Endothelial cell of umbilical vein (primary cell): Measurements from ENCODE around the gene ELOA. TPM values are rescaled to one million over a fixed set of nuclear protein-coding genes. Genes with fewer than 3 reads are reported as not detected.

Experiments used
- BruUV-seq: library from RNA; stranded (reverse); fragments of 400-500 nt; replicated peaks from 2 replicates; lab custom pipeline; 2021; lab: Mats Ljungman, UMichigan
- CTCF ChIA-PET: fragments of 300-600, 350-600 bp; sonication (Branson Sonifier 250); formaldehyde crosslinking; loops from one replicate; lab custom pipeline; 2021; ENCODE audit warnings: antibody characterized with exemption, inconsistent platforms; lab: Charles Lee
- POLR2A ChIA-PET: fragments of 300-600, 350-600 bp; sonication (Branson Sonifier 250); formaldehyde crosslinking; loops from one replicate; lab custom pipeline; 2021; ENCODE audit warnings: antibody characterized with exemption, inconsistent platforms; lab: Charles Lee
- DNase-seq: peaks from one replicate; pipeline ENCODE4 v3.0.0-alpha.2; 2011; ENCODE audit warnings: low read depth, low spot score
- FAIRE-seq: peaks from 2 replicates; lab custom pipeline; 2011; peaks lifted over from hg19 to GRCh38; lab: Jason Lieb, UNC
- H2AFZ ChIP-seq: 2 replicates; pipeline ENCODE4 v1.6.0; 2012; ENCODE audit warnings: low read depth, low read length, control low read depth, inconsistent platforms
- H3K27ac ChIP-seq: 2 replicates; pipeline ENCODE4 v1.5.1; 2011; ENCODE audit warnings: low read depth, mild to moderate bottlenecking, control low read depth, low read length, moderate library complexity; ENCODE audit not compliant: insufficient read depth
- H3K27me3 ChIP-seq, 2 experiments: 2 replicates each; pipeline versions ENCODE4 v1.6.0 to v1.6.1; 2011; ENCODE audit warnings: low read length in 2 of 2, mixed read lengths in 1 of 2; ENCODE audit not compliant: control insufficient read depth in 2 of 2, insufficient read depth in 2 of 2
- H3K36me3 ChIP-seq, 2 experiments: 2 replicates in 1 of 2; 3 replicates in 1 of 2; pipeline ENCODE4 v1.5.1; 2011; ENCODE audit warnings: low read length in 2 of 2, mild to moderate bottlenecking in 1 of 2, moderate library complexity in 1 of 2; ENCODE audit not compliant: control insufficient read depth in 2 of 2, insufficient read depth in 2 of 2; ENCODE audit errors: extremely low read depth in 1 of 2
- H3K4me1 ChIP-seq: 3 replicates; pipeline ENCODE4 v1.5.1; 2011; ENCODE audit warnings: mild to moderate bottlenecking, low read length; ENCODE audit not compliant: control insufficient read depth, insufficient read depth; ENCODE audit errors: extremely low read depth
- H3K4me2 ChIP-seq: 2 replicates; pipeline ENCODE4 v1.6.1; 2011; ENCODE audit warnings: low read length, control low read depth, mixed read lengths; ENCODE audit not compliant: insufficient read depth
- H3K4me3 ChIP-seq, 3 experiments: fragments of 200-600 bp in 1 of 3; sonication (generic), shearing (Covaris generic) in 1 of 3; replicated peaks in 1 of 3; 2 replicates each; pipeline ENCODE4 v1.5.1; 2011 to 2016; ENCODE audit warnings: control low read depth in 3 of 3, low read length in 3 of 3, mild to moderate bottlenecking in 2 of 3, inconsistent platforms in 1 of 3, low read depth in 1 of 3, moderate library complexity in 1 of 3; ENCODE audit not compliant: insufficient read depth in 1 of 3
- H3K79me2 ChIP-seq: 2 replicates; pipeline ENCODE4 v1.6.0; 2012; ENCODE audit warnings: low read length, inconsistent platforms; ENCODE audit not compliant: control insufficient read depth, insufficient read depth
- H3K9ac ChIP-seq: replicated peaks from 2 replicates; pipeline ENCODE3; 2011; ENCODE audit warnings: low read length, control low read depth; ENCODE audit not compliant: insufficient read depth; ENCODE audit errors: extremely low read depth
- H3K9me1 ChIP-seq: replicated peaks from 3 replicates; pipeline ENCODE4 v1.6.0; 2011; ENCODE audit warnings: mild to moderate bottlenecking, low read length; ENCODE audit not compliant: control insufficient read depth, insufficient read depth; ENCODE audit errors: extremely low read depth
- H3K9me3 ChIP-seq: replicated peaks from 2 replicates; pipeline ENCODE4 v1.5.1; 2012; ENCODE audit warnings: low read length, inconsistent platforms; ENCODE audit not compliant: control insufficient read depth, insufficient read depth
- H4K20me1 ChIP-seq: replicated peaks from 2 replicates; pipeline ENCODE3; 2011; ENCODE audit warnings: mild to moderate bottlenecking, low read length; ENCODE audit not compliant: control insufficient read depth, insufficient read depth; ENCODE audit errors: extremely low read depth
- EZH2 ChIP-seq: IDR thresholded peaks from 2 replicates; pipeline ENCODE4 v1.6.1; 2012; ENCODE audit warnings: borderline replicate concordance, low read depth, mild to moderate bottlenecking, moderate library complexity, low read length, inconsistent platforms; ENCODE audit not compliant: severe bottlenecking
- JUN ChIP-seq: IDR thresholded peaks from 2 replicates; pipeline ENCODE4 v1.6.1; 2011; ENCODE audit warnings: borderline replicate concordance, low read depth; ENCODE audit not compliant: insufficient read length, insufficient read depth
- MYC ChIP-seq: IDR thresholded peaks from one replicate; pipeline ENCODE4 v1.6.1; 2011; ENCODE audit warnings: mild to moderate bottlenecking, low read depth, low read length
- dilution Hi-C: fragments of 300-500 bp; cut with MboI; formaldehyde crosslinking; loops from one replicate; pipeline ENCODE4 v1.15.0; 2019; ENCODE audit warnings: low sequenced_read_pairs; ENCODE audit not compliant: extremely low pct_ligation_motif_present
- intact Hi-C: fragments of 100-400 bp; cut with micrococcal nuclease; formaldehyde crosslinking; loops from one replicate; pipeline ENCODE4 v1.10.0; 2022
- polyA plus RNA-seq, 4 experiments: library from polyadenylated mRNA; depleted of rRNA in 3 of 4; stranded (reverse) in 3 of 4; unstranded in 1 of 4; fragments of >200 nt; gene quantifications; 2 replicates each; pipeline versions ENCODE4 v1.2.1 to v1.2.3, GENCODE V29; 2011 to 2012; ENCODE audit warnings: missing spikeins in 1 of 4
- total RNA-seq: library from RNA; stranded (reverse); gene quantifications from 2 replicates; pipeline ENCODE4 v1.2.3, GENCODE V29; 2021
- TF ChIP-seq, protein P1 (sequence below), 2 donors: IDR thresholded peaks; 1 replicate in 1 of 2; 2 replicates in 1 of 2; pipeline ENCODE4 v1.5.1; 2011; ENCODE audit warnings: low read length in 2 of 2, mild to moderate bottlenecking in 2 of 2, moderate library complexity in 2 of 2, control low read depth in 1 of 2, inconsistent platforms in 1 of 2, low read depth in 1 of 2; ENCODE audit not compliant: insufficient read depth in 1 of 2; ENCODE audit errors: extremely low read depth in 1 of 2

The ELOA gene
- total and polyA plus RNA-seq, 2 donors (not counting 3 experiments of a cell fraction or from before 2014, with no cell fraction given) = 11.9 to 42.6 TPM

DNA sequence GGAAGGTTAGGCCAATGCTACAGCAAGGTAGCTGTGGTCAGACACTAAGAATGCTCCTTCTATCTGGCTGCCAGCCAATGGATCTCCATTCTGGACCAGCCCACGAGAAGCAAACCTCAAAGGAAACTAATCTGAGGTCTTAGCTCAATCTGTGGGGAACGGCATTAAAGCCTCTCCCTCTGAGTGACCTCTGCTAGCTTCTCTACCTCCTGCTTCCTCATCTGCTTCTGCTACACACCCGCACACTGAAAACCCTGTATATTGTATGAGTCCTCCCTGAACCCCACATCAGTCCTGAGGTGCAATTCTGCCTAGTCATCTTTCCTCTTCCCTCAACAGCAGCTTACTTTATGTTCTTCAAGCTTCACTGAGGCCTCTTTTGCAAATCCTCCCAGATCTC lies 64.2 kb downstream of the ELOA start:
- Histone ChIP-seq H3K79me2 (no peaks in the 10 kb centered on the region), H3K9me1 (no peaks in the 10 kb centered on the region), H3K36me3 (peaks cover 0 to 2% of the 10 kb centered on the region in 2 experiments), H3K27me3 (no peaks in the 10 kb centered on the region), H3K4me2 (no peak overlapping the region), H3K4me3 (no peak overlapping the region), H3K9ac (no peak overlapping the region), H4K20me1 (no peaks in the 10 kb centered on the region), H2AFZ (no peak overlapping the region), H3K4me1 (no peaks in the 10 kb centered on the region), H3K9me3 (no peaks in the 10 kb centered on the region), H3K27ac (no peak overlapping the region)
- no TSS peak for BruUV-seq
- dilution Hi-C loops (no loop called here), intact Hi-C loops (loop anchor here (5.0 kb wide), 1 partner anchor 220 kb away; no protein-coding TSS in a partner anchor)
- TF ChIP-seq MYC (no peak), EZH2 (no peak), JUN (no peak)
- TF ChIP-seq, protein P1, sequence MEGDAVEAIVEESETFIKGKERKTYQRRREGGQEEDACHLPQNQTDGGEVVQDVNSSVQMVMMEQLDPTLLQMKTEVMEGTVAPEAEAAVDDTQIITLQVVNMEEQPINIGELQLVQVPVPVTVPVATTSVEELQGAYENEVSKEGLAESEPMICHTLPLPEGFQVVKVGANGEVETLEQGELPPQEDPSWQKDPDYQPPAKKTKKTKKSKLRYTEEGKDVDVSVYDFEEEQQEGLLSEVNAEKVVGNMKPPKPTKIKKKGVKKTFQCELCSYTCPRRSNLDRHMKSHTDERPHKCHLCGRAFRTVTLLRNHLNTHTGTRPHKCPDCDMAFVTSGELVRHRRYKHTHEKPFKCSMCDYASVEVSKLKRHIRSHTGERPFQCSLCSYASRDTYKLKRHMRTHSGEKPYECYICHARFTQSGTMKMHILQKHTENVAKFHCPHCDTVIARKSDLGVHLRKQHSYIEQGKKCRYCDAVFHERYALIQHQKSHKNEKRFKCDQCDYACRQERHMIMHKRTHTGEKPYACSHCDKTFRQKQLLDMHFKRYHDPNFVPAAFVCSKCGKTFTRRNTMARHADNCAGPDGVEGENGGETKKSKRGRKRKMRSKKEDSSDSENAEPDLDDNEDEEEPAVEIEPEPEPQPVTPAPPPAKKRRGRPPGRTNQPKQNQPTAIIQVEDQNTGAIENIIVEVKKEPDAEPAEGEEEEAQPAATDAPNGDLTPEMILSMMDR (IDR thresholded peaks at IDR 0.05; ENCODE audit: extremely low read depth in 1 of 2, insufficient read depth in 1 of 2, low read depth in 1 of 2, low read length in 2 of 2) = no peak
- POLR2A ChIA-PET = no interaction called here
- CTCF ChIA-PET = interaction anchor here (0.8 kb wide), 1 partner anchor 109 kb away, joined by 4 read pairs; no protein-coding TSS in a partner anchor
- DNase-seq = no peak
- FAIRE-seq = no peak

DNA sequence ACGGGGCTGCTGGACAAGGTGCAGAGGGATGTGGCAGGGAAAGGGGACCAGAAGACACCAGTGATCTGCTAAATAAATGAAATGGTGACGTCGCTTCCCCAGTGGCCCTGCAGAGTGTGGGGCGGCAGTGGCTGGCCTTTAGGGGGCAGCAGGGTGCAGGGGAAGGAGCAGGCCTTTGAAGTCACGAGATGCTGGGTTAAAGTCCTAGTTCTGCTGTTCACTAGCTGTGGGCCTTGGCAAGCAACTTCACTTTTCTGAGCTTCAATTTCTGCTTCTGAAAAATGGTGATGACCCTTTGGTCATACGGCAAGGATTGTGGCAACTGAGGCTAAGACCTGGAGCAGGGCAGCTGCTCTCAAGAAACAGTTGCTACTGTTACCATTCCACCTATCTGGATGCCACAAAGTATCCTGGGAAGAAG lies 66.5 kb downstream of the ELOA start:
- H3K4me3 ChIP-seq = no peak overlapping the region

More for the DNA sequence above, 66.5 kb downstream of the ELOA start:
- BruUV-seq = no TSS peak
- peak; percentile 74 for DNase-seq
- peak; percentile 78 for FAIRE-seq
- H3K9me1 ChIP-seq = no peaks in the 10 kb centered on the region
- no peak overlapping the region for H2AFZ ChIP-seq
- H3K9me3 ChIP-seq = no peaks in the 10 kb centered on the region
- H4K20me1 ChIP-seq = no peaks in the 10 kb centered on the region
- ChIA-PET POLR2A (no interaction called here), CTCF (interaction anchor here (0.6 to 4.0 kb wide), 16 partner anchors 9 to 219 kb away, joined by 3 to 28 read pairs (median 8); partner anchors contain the start of genes GALE and HMGCL)
- H3K36me3 ChIP-seq = peaks cover 0 to 4% of the 10 kb centered on the region in 2 experiments
- H3K27ac ChIP-seq = no peak overlapping the region
- H3K9ac ChIP-seq = no peak overlapping the region
- TF ChIP-seq JUN = peak; percentile 44
- TF ChIP-seq, protein P1 (IDR thresholded peaks at IDR 0.05; ENCODE audit: extremely low read depth in 1 of 2, insufficient read depth in 1 of 2, low read depth in 1 of 2, low read length in 2 of 2) = peak; percentile 88 to 91
- no peak for TF ChIP-seq EZH2
- no peak overlapping the region for H3K4me2 ChIP-seq
- intact Hi-C loops (loop anchor here (1.0 to 5.0 kb wide), 7 partner anchors 16 to 303 kb away; partner anchors contain the start of genes FUCA1, HMGCL, MYOM3 and PNRC2), dilution Hi-C loops (no loop called here)
- H3K27me3 ChIP-seq = no peaks in the 10 kb centered on the region
- H3K79me2 ChIP-seq = no peaks in the 10 kb centered on the region
- no peaks in the 10 kb centered on the region for H3K4me1 ChIP-seq
